GM19468 (cell line): ENCODE data around the gene KBTBD13.
"Not testable (repeated sequence)": the region's sequence is repeated elsewhere in the genome, so short reads cannot be mapped to it uniquely, and the experiment has no call there.

Experiments used
- ATAC-seq: cut with Tn5 transposase; IDR thresholded peaks from one replicate; pipeline ENCODE4 v1.9.1; 2021; ENCODE audit warnings: mild to moderate bottlenecking, moderate library complexity, moderate number of reproducible peaks; ENCODE audit not compliant: unreplicated experiment; ENCODE audit errors: extremely low read depth

The KBTBD13 gene

DNA sequence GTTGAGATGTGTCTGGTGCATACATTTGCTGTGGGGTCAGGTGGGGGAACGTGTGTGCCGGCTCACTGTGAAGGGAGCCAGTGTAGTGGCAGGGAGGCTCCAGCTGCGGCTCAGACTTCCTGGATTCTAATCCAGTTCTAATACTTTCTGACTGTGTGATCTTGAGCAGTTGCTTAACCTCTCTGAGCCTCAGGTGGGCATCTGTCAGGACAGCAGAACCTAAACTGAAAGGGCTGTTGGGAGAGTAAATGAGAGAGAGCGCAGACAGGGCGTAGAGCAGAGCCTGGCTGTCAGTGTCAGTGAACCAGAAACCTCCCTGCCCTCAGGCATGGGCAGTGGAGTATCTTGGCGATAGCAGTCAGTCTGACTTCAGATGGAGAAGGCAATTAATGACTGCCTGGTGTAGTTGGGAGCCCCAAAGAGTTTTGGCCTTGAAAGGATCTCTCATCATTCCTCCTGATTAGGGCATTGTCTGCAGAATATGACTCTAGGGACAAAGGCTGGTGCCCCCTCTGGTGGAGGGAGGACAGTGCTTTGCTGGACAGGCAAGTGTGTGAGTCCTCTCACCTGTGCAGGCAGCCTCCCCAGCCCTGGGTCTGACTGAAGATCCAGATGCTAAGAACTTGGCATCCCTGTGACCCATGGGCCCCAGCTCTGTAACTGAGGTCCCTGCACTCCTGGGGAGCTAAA, 9.6 kb downstream of the KBTBD13 start:
- no peak for ATAC-seq

DNA sequence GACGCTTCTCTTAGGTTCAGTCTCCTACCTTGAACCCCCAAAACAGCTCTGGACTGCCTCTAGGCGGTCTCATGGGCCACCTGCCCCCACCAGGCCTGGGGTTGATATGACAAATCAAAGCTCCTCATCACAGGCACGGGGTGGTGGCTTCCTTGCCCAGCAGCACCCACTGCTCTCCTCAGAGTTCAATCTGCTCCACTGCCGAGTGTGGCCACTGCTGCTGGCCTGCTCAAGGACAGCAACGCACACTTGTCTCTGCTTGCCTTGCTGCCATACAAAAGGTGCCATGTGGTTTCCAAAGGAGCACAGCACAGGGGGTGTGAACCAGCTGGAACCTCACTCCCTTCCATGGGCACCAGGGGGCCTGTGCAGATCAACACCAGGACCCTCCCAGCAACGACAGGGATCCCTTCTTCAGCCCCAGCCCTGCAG, 10.2 kb downstream of the KBTBD13 start:
- no peak for ATAC-seq

DNA sequence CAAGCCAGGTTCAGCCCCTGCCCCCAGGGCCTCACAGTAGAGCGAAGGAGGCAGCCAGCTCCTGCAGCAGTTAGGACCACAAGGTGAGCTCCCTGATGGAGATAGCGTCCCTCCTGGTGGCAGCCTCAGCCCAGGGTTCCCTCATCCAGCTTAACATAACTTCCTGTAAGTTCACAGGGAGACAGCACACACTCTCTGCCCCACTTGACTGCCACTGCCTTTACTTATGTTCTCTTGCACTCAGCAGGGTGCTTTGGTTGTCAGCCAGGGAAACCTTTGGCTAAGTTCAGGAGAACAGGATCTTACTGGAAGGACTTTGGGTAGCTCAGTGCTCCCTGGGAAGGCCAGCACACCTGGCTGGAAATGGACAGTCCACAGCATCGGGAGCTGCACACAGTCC, 10.9 kb downstream of the KBTBD13 start:
- no peak for ATAC-seq

DNA sequence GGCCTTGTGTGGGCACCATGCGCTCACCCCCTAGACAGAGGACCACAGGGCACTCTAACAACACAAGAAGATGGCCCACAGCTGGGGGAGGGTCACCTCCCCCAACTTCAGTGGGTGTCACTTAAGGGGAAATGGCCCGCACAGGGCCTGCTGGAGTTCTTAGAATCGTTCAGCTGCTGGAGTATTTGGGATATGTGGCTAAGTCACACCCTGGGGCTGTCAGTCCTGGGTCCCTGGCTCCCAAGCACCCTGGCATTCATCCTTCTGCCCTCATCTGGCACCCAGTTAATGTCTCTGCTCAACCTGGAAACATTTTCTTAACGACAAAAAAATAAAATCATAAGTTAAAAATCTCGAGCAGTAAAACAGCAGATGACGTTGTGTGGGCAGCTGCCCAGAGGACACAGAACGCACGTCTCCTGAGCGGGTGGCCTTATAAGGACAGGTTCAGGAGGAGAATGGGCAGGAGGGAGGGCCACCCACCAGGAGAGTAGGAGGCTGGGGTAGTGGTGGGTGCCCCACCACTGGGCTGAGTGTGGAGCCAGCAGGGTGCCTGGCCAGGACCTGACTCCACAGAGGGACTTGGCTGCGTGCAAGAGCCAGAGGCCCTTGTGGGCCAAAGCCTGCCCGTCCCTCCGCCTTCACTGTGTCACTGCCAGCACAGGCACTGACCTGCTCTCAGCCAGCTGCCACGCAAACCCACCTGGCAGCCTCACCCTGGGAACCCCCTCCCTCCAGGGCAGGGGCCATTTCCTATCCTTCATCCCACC, 11.5 kb downstream of the KBTBD13 start:
- ATAC-seq = no peak

DNA sequence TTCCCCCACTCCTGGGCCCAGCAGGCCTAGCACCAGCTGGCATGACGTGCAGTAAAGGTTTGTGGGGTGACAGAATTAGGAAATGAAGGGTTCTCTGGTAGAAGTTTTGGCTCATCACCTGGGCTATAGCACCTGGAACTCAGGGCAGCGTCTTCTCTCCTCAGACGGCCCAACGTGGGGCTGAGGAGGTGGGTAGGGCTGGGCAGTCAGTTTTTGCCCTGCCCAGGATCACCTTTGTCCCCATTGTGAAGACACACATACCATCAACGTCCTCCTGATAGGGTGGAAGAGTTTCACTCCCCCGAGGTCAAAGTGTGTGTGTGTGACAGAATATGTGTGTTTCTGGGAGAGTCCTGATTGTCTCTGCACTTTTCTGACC, 12.1 kb downstream of the KBTBD13 start:
- no peak for ATAC-seq

DNA sequence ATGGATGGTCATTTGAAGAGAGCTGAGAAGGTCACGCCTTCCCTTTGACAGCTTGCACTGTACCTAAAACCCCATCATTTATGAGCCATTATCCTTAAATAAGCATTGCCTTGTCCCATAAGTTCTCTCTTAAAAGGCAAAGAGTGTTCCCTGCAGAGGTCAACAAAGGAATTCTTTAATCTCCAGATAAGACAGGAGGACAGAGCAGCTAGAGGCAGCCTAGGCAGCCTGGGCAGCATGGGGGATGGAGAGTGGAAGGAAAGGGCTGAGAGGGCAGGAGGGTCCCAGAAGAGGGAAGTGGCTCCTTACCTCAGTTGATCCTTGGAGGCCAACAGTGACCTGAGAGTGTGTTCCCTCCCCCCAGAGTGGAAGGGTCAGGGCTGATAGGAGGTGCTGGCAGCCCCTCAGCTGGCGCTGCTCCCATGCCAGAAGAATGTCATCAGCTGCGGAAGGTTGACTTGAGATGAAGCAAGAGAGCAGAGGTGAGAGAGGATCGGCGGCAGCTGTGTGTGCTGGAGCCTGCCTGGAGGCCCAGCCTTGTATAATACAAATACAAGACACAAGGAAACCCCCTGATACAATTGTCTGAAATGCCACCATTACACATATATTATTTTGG, 12.8 kb downstream of the KBTBD13 start:
- ATAC-seq = no peak

DNA sequence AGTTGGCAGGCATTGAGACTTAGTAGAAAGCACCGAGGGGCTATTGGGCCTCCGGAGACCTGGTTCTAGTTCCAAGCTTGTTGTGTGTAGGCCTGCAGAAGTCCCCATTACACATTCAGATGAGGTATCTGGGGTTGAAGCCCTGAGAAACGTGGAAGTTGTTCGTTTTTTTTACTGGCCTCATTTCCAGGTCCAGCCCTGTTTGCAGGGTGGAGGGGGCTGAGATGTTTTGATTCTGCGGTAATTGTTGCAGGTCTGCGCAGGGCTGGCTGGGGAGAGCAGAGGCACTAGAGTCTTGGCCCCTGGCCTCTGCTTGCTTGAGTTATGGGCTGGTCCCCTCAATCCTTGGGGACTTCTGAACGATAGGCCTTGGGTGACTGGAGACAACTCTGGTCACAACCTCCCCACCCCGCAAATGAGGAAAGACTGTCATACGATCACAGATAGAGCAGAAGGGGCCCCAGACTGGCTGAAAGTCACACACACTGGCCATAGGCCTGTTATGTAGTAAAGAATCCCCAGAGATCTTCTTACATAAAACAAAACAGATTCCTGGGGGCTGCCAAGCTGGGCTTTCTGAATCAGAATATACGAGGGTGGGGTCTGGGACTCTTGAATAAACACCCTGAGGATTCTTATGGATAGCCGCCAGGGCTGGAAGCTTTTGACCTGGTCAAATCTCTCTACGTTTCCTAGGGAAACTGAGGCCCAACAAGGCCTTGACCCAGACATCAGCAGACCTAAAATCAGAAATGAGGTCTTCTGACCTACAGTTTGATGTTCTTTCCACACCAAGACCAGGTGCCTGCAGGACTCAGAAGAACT, 15.6 kb downstream of the KBTBD13 start:
- ATAC-seq = no peak

DNA sequence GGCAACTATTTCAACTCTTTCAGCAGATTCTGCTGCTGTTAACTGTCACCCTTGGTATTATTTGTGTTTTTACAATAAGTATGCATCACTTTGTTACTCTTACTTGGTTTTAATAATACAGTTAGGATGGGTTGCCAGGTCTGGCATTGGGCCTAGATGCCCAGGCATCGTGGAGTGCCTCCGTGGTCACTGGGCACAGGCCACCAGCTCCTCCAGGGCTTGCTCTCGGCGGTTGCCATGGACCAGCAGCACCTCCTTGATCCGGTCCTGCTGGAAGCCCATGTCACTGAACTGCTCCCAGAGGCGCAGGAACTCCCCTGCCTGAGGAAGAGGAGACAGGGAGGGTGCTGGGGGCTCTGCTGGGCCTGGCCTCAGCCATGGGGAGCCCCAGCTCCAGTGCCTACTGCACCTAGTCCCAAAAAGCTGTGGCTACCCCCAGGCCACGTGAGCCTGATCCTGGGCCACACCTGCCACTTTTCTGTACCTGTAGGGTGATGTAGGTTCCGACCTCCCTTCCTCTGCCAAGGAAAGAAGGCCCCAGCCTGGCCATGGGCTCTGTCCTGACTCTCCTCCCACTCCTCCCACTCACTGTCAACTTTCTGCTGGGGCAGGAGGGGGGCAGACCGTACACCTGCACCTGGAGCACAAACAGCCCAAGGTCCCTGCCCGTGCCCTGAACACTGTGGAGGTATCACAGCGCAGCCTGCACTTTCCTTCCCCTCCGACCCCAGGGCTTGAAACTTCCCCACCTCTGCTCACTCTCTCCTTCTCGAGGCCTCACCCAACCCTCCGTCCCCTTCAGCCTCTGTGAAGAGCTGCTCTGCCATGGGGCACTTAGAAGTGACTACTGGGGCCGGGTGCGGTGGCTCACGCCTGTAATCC, 16.6 kb downstream of the KBTBD13 start:
- ATAC-seq = no peak

DNA sequence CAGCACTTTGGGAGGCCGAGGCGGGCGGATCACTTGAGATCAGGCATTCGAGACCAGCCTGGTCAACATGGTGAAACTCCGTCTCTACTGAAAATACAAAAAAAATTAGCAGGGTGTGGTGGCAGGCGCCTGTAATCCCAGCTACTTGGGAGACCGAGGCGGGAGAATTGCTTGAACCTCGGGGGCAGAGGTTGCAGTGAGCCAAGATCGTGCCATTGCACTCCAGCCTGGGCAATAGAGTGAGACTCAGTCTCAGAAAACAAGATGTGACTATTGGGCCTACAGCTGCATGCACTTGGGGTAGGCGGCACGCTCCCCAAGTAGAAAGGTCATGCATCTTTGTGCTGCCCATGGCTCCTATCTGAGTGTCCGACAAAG, 17.2 kb downstream of the KBTBD13 start:
- ATAC-seq = not testable (repeated sequence)

DNA sequence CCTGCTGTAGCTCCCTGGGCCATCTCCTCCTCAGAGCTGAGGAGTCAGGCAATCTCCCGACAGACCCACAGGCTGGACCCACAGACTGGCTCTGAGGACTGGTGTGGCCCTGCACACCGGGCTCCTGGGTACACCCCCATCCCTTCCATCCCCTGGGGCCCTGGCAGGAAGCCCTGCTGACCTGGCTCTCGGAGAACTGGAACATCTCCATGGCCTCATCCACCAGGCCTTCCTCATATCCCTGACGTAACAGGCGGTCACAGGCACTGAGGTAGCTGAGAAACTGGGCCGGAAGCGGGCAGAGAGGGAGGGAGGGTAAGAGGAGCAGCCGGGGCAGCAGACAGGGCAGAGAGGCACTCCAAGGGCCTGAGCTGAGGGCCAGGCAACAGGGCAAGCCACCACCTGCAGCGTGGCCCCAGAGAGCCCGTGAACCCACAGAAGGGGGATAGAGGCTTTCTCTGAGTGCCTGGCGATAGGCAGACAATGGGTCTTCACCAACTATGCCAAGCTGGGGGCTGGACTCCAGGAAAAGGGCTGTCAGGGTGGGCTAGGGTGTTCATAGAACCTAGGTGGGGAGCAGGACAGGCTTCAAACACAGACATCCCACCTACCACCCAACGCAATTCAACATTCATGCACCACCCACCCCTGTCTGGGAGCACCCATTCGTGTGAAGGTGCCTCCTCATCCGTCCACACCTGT, 17.9 kb downstream of the KBTBD13 start:
- no peak for ATAC-seq

DNA sequence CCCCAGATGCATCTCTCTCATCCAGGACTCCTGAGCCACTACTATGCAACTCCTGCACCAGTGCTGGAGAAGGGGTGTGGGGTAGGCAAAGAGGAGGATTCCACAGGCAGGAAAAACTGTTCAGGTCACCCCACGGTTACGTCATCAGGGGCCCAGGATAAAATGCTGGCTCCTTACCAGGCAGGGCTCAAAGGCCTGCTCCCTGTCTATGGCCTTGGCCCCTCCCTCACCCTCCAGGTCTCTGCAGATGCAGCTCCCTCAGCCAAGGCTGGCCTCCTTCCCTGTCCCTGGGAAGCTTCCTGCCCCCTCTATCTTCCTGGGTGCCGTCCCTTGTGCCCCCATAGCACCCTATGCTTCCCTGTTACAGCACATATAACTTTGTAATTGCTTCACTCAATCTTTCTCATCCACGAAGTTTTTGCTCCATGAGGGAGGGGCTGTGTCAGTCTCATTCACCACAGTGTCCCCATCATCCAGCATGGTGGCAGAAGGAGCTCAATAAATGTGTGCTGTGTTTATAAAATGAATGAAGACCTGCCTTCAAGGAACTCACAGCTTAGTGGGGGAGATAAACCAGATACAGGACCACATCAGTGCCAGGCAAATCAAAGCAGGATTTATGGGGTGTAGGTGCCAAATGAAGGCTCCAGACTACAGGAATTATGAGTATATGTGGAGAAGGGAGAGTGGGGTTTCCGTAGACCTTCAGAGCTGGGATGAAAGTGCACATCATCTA, 18.6 kb downstream of the KBTBD13 start:
- ATAC-seq = no peak

DNA sequence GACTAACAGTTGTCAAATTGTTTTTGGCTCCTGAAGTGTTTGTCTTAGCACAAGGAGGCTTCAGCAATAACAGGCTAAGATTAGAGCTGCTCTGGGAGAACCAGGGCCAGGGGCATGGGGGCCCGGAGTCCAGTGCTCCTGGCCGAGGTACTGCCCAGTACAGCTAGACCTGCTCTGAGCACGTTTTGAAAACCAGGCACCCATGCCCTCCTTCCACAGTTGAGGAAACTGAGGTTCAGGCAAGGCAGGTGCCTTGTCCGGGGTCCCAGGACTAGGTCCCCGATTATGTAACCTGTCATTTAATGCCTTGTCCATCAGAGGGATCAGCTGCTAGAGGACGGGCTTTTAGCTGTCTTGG, 19.2 kb downstream of the KBTBD13 start:
- no peak for ATAC-seq

DNA sequence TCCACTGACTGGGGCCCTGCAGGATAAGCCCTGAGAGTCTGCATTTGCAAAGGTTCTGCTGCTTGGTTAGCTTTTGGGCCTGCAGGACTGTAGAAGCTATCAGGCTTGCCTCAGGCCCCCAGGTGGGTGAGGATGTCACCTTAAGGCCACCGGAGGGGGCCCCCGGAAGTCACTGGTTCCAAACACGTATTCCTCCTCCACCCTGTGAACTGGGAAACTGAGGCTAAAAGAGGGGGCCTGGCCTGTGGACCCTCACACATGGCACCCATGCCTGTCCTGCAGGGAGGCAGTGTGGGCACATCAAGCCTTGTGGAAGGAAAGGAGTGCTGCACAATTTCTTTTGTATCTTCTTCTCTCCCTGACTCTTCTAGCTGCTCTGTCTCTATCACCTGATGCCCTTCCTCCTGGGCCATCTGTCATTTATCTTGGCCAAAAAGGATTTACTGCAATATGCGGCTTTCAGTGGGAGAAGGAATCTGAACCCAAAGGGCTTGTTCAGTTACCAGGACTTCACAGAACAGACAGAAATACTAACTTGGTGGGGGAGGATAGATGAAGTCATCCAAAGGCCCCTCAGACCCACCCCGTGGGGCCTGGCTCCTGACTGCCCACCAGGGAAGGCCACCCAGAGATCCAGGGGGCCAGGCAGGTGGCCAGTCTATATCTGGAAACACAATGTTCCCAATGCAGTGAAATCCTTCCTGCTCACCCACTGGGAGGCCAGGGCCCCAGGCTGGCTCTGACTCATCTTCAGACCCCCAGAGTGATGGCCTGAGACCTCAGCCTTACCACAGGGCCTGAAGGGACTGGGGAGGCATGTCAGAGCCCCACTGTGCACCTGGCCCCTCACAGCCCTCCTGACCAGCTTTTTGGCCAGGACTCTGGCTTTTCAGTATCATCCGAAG, 20.2 kb downstream of the KBTBD13 start:
- ATAC-seq = no peak

DNA sequence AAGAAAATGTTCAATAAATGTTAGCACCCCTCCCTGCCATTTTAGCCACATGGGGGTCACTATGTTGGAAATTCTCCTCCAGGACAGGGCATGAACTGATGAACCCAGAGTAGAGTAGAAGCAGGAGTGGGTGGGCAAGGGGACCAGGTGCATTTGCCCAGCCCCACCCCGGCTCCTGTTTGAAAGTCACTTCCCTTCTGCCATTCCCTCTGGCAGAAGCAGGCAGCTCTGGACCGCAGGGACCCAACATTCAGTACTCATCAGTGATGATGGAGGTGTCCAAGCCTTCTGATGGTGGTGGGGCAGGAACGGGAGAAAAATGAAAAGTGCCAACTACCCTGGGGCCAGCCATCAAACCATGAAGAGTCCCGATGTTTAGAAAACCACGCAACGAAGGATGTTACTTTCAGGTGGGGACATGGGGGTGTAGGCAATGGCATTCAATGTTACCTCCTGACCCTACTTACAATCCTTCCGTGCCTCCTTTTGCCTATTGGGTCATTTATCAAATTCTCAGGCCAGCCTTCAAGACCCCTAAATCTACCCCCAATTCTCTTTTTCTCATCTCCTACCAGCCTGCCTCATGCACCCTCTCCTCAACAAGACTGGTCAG, 21.2 kb downstream of the KBTBD13 start:
- no peak for ATAC-seq

DNA sequence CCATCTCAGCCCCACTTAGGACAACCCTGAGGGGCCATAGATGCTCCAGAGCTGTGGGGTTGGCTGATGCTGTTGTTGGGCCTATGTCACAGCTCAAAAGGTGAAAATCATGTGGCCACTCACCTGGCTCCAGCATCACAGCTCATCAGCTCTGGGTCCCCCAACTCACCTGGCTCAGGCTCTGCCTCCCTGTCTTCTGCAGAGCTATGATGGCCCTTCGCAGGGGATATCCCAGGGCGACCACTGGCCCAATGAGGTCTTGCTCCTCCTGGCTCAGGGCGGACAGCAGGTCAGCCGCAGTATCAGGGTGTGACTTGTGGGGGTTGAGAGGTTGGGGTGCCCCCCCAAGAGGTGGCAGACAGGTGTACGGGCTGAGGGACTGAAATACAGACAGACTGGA, 22.8 kb downstream of the KBTBD13 start:
- no peak for ATAC-seq

DNA sequence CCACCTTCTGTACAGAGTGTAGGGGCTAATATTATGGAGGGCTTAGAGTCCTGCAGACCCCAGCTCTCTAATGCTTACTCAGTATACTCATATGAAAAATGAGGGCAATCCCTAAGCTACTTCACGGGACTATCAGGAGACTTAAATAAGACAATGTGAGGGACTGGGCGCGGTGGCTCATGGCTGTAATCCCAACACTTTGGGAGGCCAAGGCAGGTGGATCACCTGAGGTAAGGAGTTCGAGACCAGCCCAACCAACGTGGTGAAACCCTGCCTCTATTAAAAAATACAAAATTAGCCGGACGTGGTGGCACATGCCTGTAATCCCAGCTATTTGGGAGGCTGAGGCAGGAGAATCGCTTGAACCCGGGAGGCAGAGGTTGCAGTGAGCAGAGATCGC, 23.3 kb downstream of the KBTBD13 start:
- ATAC-seq = not testable (repeated sequence)

DNA sequence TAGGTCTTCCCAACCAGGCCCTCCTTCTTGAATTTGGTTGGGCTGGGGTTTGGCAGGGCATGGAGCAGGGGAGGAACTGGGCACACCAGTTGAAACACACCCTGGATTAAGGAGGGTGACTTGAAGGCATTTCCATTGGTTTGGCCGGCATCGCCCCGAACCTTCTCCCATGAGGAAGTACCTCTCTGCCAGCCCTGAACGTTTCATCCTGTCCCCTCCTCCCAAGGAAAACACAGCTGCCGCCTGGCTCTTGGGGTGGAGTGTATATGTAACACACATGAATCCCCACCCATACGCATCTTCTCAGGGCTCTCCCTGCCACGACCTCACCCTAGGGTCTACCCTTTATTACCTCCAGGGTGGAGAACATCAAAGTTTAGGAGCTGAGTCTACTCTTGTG, 23.9 kb downstream of the KBTBD13 start:
- ATAC-seq = no peak
